Tibial artery (tissue), 4 donors: ENCODE results near the gene C2orf68.
A peak's percentile ranks its signal among the peaks of the same experiment; 100 is the strongest.

Experiments
- DNase-seq, 2 donors: peaks; one replicate each; pipeline ENCODE4 v3.0.0-alpha.2; 2019
- H3K27ac ChIP-seq, 2 donors: fragments of 200-600 bp; sonication (generic) in 1 of 2; 1 replicate in 1 of 2; 2 replicates in 1 of 2; pipeline ENCODE4 v1.5.1; 2018 to 2019; ENCODE audit warnings: mild to moderate bottlenecking in 1 of 2
- H3K27me3 ChIP-seq, 2 donors: fragments of 200-600 bp; sonication (generic) in 1 of 2; one replicate each; pipeline versions ENCODE4 v1.5.1 to v1.6.0; 2016 to 2019
- H3K36me3 ChIP-seq, 3 donors: fragments of 200-600 bp; sonication (generic) in 2 of 3; one replicate each; pipeline ENCODE4 v1.5.1; 2016 to 2019; ENCODE audit warnings: mild to moderate bottlenecking in 2 of 3
- H3K4me1 ChIP-seq, 4 donors: fragments of 200-600 bp; sonication (generic) in 2 of 4; 1 replicate in 3 of 4; 2 replicates in 1 of 4; pipeline ENCODE4 v1.5.1; 2016 to 2019
- H3K4me3 ChIP-seq, 2 donors: fragments of 200-600 bp; sonication (generic) in 1 of 2; 1 replicate in 1 of 2; 2 replicates in 1 of 2; pipeline ENCODE4 v1.5.1; 2018 to 2019; ENCODE audit warnings: mild to moderate bottlenecking in 2 of 2
- H3K9me3 ChIP-seq, 3 donors: fragments of 200-600 bp; sonication (generic) in 1 of 3; one replicate each; pipeline ENCODE4 v1.5.1; 2016 to 2019
- CTCF ChIP-seq, 2 experiments: fragments of 200-600 bp in 1 of 2; fragments of 450-650 bp in 1 of 2; IDR thresholded peaks; one replicate each; pipeline ENCODE4 v1.5.1; 2017 to 2019; ENCODE audit warnings: antibody characterized with exemption in 2 of 2, mild to moderate bottlenecking in 1 of 2, moderate library complexity in 1 of 2
- intact Hi-C: fragments of 100-400 bp; cut with DNase I; formaldehyde crosslinking; loops from one replicate; pipeline ENCODE4 v1.15.0; 2023; ENCODE audit warnings: low total_unique reads

C2orf68 gene

GRCh38 chr2:85613717-85614515 lies 2.0 kb upstream of the C2orf68 start:
- Histone ChIP-seq H3K4me1 (peaks cover 0 to 59% (median 34%) of the 10 kb centered on the region in 4 donors), H3K36me3 (peaks cover 5 to 17% (median 5%) of the 10 kb centered on the region in 3 donors), H3K27ac (no peak overlapping the region), H3K9me3 (no peaks in the 10 kb centered on the region), H3K27me3 (no peaks in the 10 kb centered on the region), H3K4me3 (no peak overlapping the region)
- intact Hi-C loops = no loop called here
- DNase-seq = no peak
- no peak for TF ChIP-seq CTCF (IDR thresholded peaks at IDR 0.05)

GRCh38 chr2:85611217-85611704 lies 605 bp downstream of the C2orf68 start:
- peak overlapping the region; percentile 84 to 86 for H3K27ac ChIP-seq
- peaks cover 6 to 35% (median 17%) of the 10 kb centered on the region in 3 donors for H3K36me3 ChIP-seq
- peak overlapping the region; percentile 92 to 94 for H3K4me3 ChIP-seq
- no peak for TF ChIP-seq CTCF (IDR thresholded peaks at IDR 0.05)
- no peak for DNase-seq
- intact Hi-C loops = no loop called here
- H3K27me3 ChIP-seq = no peaks in the 10 kb centered on the region
- peaks cover 0 to 57% (median 31%) of the 10 kb centered on the region in 4 donors for H3K4me1 ChIP-seq
- no peaks in the 10 kb centered on the region for H3K9me3 ChIP-seq

GRCh38 chr2:85607268-85608215 lies 4.3 kb downstream of the C2orf68 start:
- DNase-seq = no peak
- H3K36me3 ChIP-seq = peaks cover 6 to 35% (median 17%) of the 10 kb centered on the region in 3 donors
- intact Hi-C loops = no loop called here
- H3K9me3 ChIP-seq = no peaks in the 10 kb centered on the region
- no peaks in the 10 kb centered on the region for H3K27me3 ChIP-seq
- peaks cover 8 to 80% (median 59%) of the 10 kb centered on the region in 4 donors for H3K4me1 ChIP-seq
- no peak overlapping the region for H3K4me3 ChIP-seq
- no peak for TF ChIP-seq CTCF (IDR thresholded peaks at IDR 0.05)
- peak overlapping the region; percentile 20 to 82 for H3K27ac ChIP-seq

GRCh38 chr2:85606116-85606455 lies 5.8 kb downstream of the C2orf68 start:
- H3K4me3 ChIP-seq = peak overlapping the region in 1 of 2 donors; percentile 17
- peaks cover 8 to 83% (median 64%) of the 10 kb centered on the region in 4 donors for H3K4me1 ChIP-seq
- TF ChIP-seq CTCF (IDR thresholded peaks at IDR 0.05) = no peak
- intact Hi-C loops = no loop called here
- H3K9me3 ChIP-seq = no peaks in the 10 kb centered on the region
- H3K36me3 ChIP-seq = peaks cover 6 to 36% (median 17%) of the 10 kb centered on the region in 3 donors
- no peaks in the 10 kb centered on the region for H3K27me3 ChIP-seq
- DNase-seq = no peak
- peak overlapping the region; percentile 82 to 88 for H3K27ac ChIP-seq

- Histone ChIP-seq H3K27ac (peak overlapping the region; percentile 82 to 88), H3K4me1 (peaks cover 8 to 83% (median 64%) of the 10 kb centered on the region in 4 donors), H3K4me3 (peak overlapping the region; percentile 3 to 69), H3K9me3 (no peaks in the 10 kb centered on the region), H3K27me3 (no peaks in the 10 kb centered on the region), H3K36me3 (peaks cover 6 to 41% (median 17%) of the 10 kb centered on the region in 3 donors)
- intact Hi-C loops = no loop called here
- TF ChIP-seq CTCF (IDR thresholded peaks at IDR 0.05) = no peak
- no peak for DNase-seq
These were observed 6.3 kb downstream of the C2orf68 start for GRCh38 chr2:85605406-85606115.
